Trophoblast cell (in vitro differentiated cells and primary cell): ENCODE data around the gene GRID1.

Experiments used
- DNase-seq, 2 donors: peaks; one replicate each; pipeline ENCODE4 v3.0.0-alpha.2; 2016
- H2AFZ ChIP-seq: 2 replicates; pipeline ENCODE4 v1.6.1; 2013; ENCODE audit warnings: low read length, moderate library complexity, mild to moderate bottlenecking; ENCODE audit not compliant: insufficient read depth, poor library complexity
- H2AK5ac ChIP-seq: 2 replicates; pipeline ENCODE4 v1.6.1; 2013; ENCODE audit warnings: mild to moderate bottlenecking, low read length
- H2BK120ac ChIP-seq: 2 replicates; pipeline ENCODE4 v1.6.1; 2013; ENCODE audit warnings: low read length, mild to moderate bottlenecking, moderate library complexity; ENCODE audit not compliant: insufficient read depth, poor library complexity
- H2BK12ac ChIP-seq: 2 replicates; pipeline ENCODE4 v1.6.1; 2013; ENCODE audit warnings: mild to moderate bottlenecking, low read length, moderate library complexity
- H2BK5ac ChIP-seq: 2 replicates; pipeline ENCODE4 v1.6.1; 2013; ENCODE audit warnings: low read length, low read depth, moderate library complexity, mild to moderate bottlenecking; ENCODE audit not compliant: poor library complexity
- H3K14ac ChIP-seq: 2 replicates; pipeline ENCODE4 v1.6.1; 2013; ENCODE audit warnings: mild to moderate bottlenecking, low read length
- H3K18ac ChIP-seq: 2 replicates; pipeline ENCODE4 v1.6.1; 2013; ENCODE audit warnings: mild to moderate bottlenecking, low read length
- H3K23ac ChIP-seq: 2 replicates; pipeline ENCODE4 v1.6.1; 2013; ENCODE audit warnings: low read length
- H3K27ac ChIP-seq: 2 replicates; pipeline ENCODE4 v1.5.1; 2013; ENCODE audit warnings: low read depth, mild to moderate bottlenecking, inconsistent platforms, low read length, moderate library complexity
- H3K27me3 ChIP-seq: 2 replicates; pipeline ENCODE4 v1.6.1; 2013; ENCODE audit warnings: inconsistent platforms, mild to moderate bottlenecking, low read length, moderate library complexity; ENCODE audit not compliant: insufficient read depth
- H3K36me3 ChIP-seq, 2 experiments: 1 replicate in 1 of 2; 2 replicates in 1 of 2; pipeline ENCODE4 v1.6.1; 2013; ENCODE audit warnings: low read length in 2 of 2, mild to moderate bottlenecking in 2 of 2, moderate library complexity in 1 of 2; ENCODE audit not compliant: insufficient read depth in 2 of 2, control insufficient read depth in 1 of 2
- H3K4ac ChIP-seq: 2 replicates; pipeline ENCODE4 v1.6.1; 2013; ENCODE audit warnings: low read depth, mild to moderate bottlenecking, low read length, moderate library complexity
- H3K4me1 ChIP-seq, 2 experiments: 1 replicate in 1 of 2; 2 replicates in 1 of 2; pipeline ENCODE4 v1.6.1; 2013; ENCODE audit warnings: low read length in 2 of 2, mild to moderate bottlenecking in 2 of 2, moderate library complexity in 1 of 2; ENCODE audit not compliant: insufficient read depth in 2 of 2, control insufficient read depth in 1 of 2
- H3K4me2 ChIP-seq: 2 replicates; pipeline ENCODE4 v1.6.1; 2013; ENCODE audit warnings: inconsistent platforms, mild to moderate bottlenecking, low read length, moderate library complexity
- H3K4me3 ChIP-seq: 2 replicates; pipeline ENCODE4 v1.5.1; 2013; ENCODE audit warnings: mild to moderate bottlenecking, low read depth, low read length, inconsistent platforms
- H3K79me1 ChIP-seq: one replicate; pipeline ENCODE4 v1.6.1; 2013; ENCODE audit warnings: low read length
- H3K79me2 ChIP-seq: 2 replicates; pipeline ENCODE4 v1.6.1; 2013; ENCODE audit warnings: low read length, mild to moderate bottlenecking; ENCODE audit not compliant: control insufficient read depth, insufficient read depth, poor library complexity
- H3K9ac ChIP-seq: 2 replicates; pipeline ENCODE4 v1.6.1; 2013; ENCODE audit warnings: mild to moderate bottlenecking, low read length
- H3K9me3 ChIP-seq: 2 replicates; pipeline ENCODE4 v1.6.1; 2013; ENCODE audit warnings: low read depth, mild to moderate bottlenecking, control low read depth, inconsistent platforms, low read length; ENCODE audit not compliant: insufficient read depth
- H4K12ac ChIP-seq: 2 replicates; pipeline ENCODE4 v1.6.1; 2013; ENCODE audit warnings: low read depth, mild to moderate bottlenecking, low read length, moderate library complexity
- H4K8ac ChIP-seq: 2 replicates; pipeline ENCODE4 v1.6.1; 2013; ENCODE audit warnings: low read depth, mild to moderate bottlenecking, low read length, moderate library complexity
- H4K91ac ChIP-seq: one replicate; pipeline ENCODE4 v1.6.1; 2013; ENCODE audit warnings: low read depth, mild to moderate bottlenecking, low read length, moderate library complexity
- WGBS: extraction: QIAGEN DNeasy Blood & Tissue Kit; methylation state at CpG from one replicate; pipeline ENCODE4 v1.1.7; 2013; ENCODE audit warnings: missing lambda C conversion rate; ENCODE audit not compliant: insufficient read length, insufficient coverage; ENCODE audit errors: extremely low coverage; 5-methylcytosine and 5-hydroxymethylcytosine counted together

The GRID1 gene

DNA sequence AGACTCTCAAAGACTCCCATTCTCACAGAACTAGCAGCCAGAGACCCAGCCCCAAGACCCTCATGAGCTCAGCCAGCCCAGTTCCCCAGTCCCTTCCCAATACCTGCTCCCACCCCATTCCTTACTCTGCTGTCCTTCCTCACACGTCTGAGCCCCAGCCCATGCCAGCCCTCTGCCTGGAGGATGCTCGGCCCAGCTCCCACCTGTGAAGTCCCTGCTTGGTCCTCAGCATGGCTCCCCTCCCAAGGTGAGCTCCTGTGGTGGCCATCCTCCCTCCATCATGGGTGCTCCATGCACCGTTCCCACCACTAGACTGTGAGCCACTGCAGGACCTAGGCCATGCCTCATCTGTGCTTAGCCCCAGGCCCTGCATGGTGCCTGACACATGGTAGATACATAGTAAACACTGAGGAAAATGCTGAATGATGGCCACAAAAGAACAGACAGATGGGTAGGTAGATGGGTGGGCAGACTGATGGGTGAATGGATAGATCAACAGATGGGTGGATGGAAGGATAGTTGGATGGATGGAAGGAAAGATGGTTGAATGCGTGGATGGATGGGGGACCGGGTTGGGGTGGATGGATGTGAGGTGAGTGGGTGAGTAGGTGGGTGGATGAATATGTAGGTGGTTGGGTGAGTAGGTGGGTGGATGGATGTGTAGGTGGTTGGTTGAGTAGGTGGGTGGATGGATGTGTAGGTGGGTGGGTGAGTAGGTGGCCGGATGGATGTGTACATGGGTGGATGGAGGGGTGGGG, 138.9 kb downstream of the GRID1 start:
- Histone ChIP-seq H3K9ac (no peak overlapping the region), H2AFZ (no peak overlapping the region), H3K36me3 (no peaks in the 10 kb centered on the region), H3K79me2 (no peaks in the 10 kb centered on the region), H3K79me1 (no peaks in the 10 kb centered on the region), H4K8ac (no peak overlapping the region), H3K4me3 (no peak overlapping the region), H3K23ac (no peak overlapping the region), H4K91ac (no peak overlapping the region), H2BK12ac (no peak overlapping the region), H3K27ac (no peak overlapping the region), H3K4me1 (peaks cover 0 to 5% of the 10 kb centered on the region in 2 experiments), H3K9me3 (peaks cover 2% of the 10 kb centered on the region), H2BK120ac (no peak overlapping the region), H3K4ac (no peak overlapping the region), H4K12ac (no peak overlapping the region), H3K18ac (no peak overlapping the region), H3K4me2 (no peak overlapping the region), H2BK5ac (no peak overlapping the region), H3K27me3 (no peaks in the 10 kb centered on the region), H2AK5ac (no peak overlapping the region), H3K14ac (no peak overlapping the region)
- no peak for DNase-seq
- WGBS = 100% methylated on average over 2 of the region's 6 CpGs

DNA sequence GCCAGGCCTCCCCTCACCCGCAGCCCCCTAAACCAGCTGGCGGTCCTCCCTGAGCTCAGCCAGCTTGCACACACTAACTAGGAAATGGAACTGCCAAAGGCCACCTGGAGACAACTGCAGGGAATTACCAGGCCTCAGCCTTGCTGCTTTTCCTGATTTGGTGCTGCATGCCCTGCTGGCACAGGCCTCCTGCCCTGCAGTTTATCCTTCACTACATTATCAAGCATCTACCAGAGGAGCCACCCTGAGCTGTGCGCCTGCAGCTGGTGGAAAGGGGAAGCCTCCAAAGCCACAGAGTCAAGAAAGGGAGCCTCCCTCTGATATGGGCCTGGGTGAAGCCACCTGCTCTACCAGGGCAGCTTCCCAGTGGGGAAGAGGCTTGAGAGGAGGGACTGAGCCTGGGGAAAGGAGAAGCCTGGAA, 139.8 kb downstream of the GRID1 start:
- Histone ChIP-seq H4K91ac (no peak overlapping the region), H2AK5ac (no peak overlapping the region), H3K4me3 (no peak overlapping the region), H3K18ac (no peak overlapping the region), H3K4me2 (no peak overlapping the region), H3K4ac (no peak overlapping the region), H4K12ac (no peak overlapping the region), H2BK5ac (no peak overlapping the region), H3K9me3 (peaks cover 2% of the 10 kb centered on the region), H2BK12ac (no peak overlapping the region), H3K27me3 (no peaks in the 10 kb centered on the region), H3K36me3 (no peaks in the 10 kb centered on the region), H3K79me1 (no peaks in the 10 kb centered on the region), H2AFZ (no peak overlapping the region), H3K79me2 (no peaks in the 10 kb centered on the region), H3K9ac (no peak overlapping the region), H3K4me1 (peaks cover 0 to 5% of the 10 kb centered on the region in 2 experiments), H4K8ac (no peak overlapping the region), H3K23ac (no peak overlapping the region), H3K27ac (no peak overlapping the region), H2BK120ac (no peak overlapping the region), H3K14ac (no peak overlapping the region)
- no CpG with 5 or more reads among the region's 3 CpGs for WGBS
- DNase-seq = no peak

DNA sequence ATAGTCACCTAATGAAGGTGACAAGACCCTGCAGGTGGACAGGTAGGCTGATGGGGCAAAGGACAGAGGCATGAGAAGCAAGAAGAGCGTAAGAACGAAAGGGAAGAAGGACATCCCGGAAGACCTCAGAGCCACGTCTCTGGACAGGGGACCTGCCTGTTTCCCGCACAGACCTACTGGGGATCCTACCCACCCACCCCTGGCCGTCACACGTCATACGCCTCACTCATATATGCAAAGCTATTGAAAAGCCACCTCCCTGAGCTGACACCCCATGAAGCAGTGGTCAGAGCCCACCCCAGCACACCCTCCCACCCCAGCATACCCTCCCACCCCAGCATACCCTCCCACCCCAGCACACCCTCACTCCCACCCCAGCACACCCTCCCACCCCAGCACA, 140.6 kb downstream of the GRID1 start:
- H3K23ac ChIP-seq = no peak overlapping the region
- no peaks in the 10 kb centered on the region for H3K36me3 ChIP-seq
- no peak overlapping the region for H4K8ac ChIP-seq
- H2BK12ac ChIP-seq = no peak overlapping the region
- H4K12ac ChIP-seq = no peak overlapping the region
- H3K4ac ChIP-seq = no peak overlapping the region
- no peak overlapping the region for H3K4me2 ChIP-seq
- no peaks in the 10 kb centered on the region for H3K79me2 ChIP-seq
- H2BK120ac ChIP-seq = no peak overlapping the region
- H3K27ac ChIP-seq = no peak overlapping the region
- H3K4me1 ChIP-seq = peaks cover 0 to 5% of the 10 kb centered on the region in 2 experiments
- no peaks in the 10 kb centered on the region for H3K27me3 ChIP-seq
- H3K9ac ChIP-seq = no peak overlapping the region
- H4K91ac ChIP-seq = no peak overlapping the region
- no peak overlapping the region for H3K18ac ChIP-seq
- no peak overlapping the region for H3K14ac ChIP-seq
- no peak overlapping the region for H2AK5ac ChIP-seq
- no peak overlapping the region for H2BK5ac ChIP-seq
- WGBS = no CpG with 5 or more reads among the region's 8 CpGs
- no peak for DNase-seq
- H3K4me3 ChIP-seq = no peak overlapping the region
- no peak overlapping the region for H2AFZ ChIP-seq
- peaks cover 2% of the 10 kb centered on the region for H3K9me3 ChIP-seq
- H3K79me1 ChIP-seq = no peaks in the 10 kb centered on the region

DNA sequence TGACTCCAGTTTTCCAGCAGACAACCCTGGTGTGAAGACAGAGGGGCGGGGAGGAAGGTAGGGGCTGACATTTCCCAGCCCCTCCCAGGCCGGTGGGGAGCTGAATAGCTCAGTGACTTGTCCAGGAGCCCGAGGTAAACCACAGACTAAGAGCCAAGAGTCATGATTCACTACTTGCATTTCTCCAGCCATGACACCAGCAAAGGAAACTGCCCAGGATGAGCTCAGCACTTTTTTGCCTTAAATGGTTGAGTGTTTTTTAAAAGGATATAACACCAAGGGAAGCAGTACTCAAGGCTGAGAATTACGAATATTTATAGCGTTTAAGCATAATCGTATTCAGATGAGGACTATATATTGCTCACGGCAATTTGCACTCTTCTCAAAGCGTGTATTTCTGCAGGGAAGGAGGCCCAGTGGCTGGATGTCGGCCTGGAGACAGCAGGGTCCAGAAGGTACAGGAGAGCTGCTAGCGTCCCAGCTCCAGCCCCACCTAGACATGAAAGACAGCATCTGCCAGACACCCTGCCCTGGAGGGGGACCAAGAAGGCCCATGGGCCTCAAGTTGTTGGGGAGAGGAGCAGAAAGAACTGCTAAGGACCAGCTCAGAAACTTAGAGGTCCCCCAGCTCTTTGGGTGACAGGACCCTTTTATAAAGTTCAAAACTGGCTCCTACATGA, 141.4 kb downstream of the GRID1 start:
- Histone ChIP-seq H3K27ac (no peak overlapping the region), H4K91ac (no peak overlapping the region), H3K36me3 (no peaks in the 10 kb centered on the region), H2AFZ (no peak overlapping the region), H2BK120ac (no peak overlapping the region), H3K18ac (no peak overlapping the region), H3K9ac (no peak overlapping the region), H3K14ac (no peak overlapping the region), H3K4me1 (peaks cover 0 to 5% of the 10 kb centered on the region in 2 experiments), H3K79me2 (no peaks in the 10 kb centered on the region), H4K8ac (no peak overlapping the region), H3K4me3 (no peak overlapping the region), H3K23ac (no peak overlapping the region), H2AK5ac (no peak overlapping the region), H3K4ac (no peak overlapping the region), H2BK12ac (no peak overlapping the region), H3K79me1 (no peaks in the 10 kb centered on the region), H4K12ac (no peak overlapping the region), H3K4me2 (no peak overlapping the region), H3K9me3 (peaks cover 2% of the 10 kb centered on the region), H2BK5ac (no peak overlapping the region), H3K27me3 (no peaks in the 10 kb centered on the region)
- no peak for DNase-seq
- WGBS = no CpG with 5 or more reads among the region's 10 CpGs
